Vein endothelial cell (primary cell): ENCODE measurements around the gene TMEM87A. TPM values are rescaled to one million over a fixed set of nuclear protein-coding genes. Genes with fewer than 3 reads are reported as not detected.

Experiments
- small RNA-seq: library from RNA; depleted of rRNA; stranded (forward); fragments of <200 nt; gene quantifications from one replicate; pipeline ENCODE3, GENCODE V24; 2012
- total RNA-seq: library from RNA; depleted of rRNA; stranded (reverse); fragments of >200 nt; gene quantifications from 2 replicates; pipeline ENCODE4 v1.2.3, GENCODE V29; 2012

Gene TMEM87A, protein sequence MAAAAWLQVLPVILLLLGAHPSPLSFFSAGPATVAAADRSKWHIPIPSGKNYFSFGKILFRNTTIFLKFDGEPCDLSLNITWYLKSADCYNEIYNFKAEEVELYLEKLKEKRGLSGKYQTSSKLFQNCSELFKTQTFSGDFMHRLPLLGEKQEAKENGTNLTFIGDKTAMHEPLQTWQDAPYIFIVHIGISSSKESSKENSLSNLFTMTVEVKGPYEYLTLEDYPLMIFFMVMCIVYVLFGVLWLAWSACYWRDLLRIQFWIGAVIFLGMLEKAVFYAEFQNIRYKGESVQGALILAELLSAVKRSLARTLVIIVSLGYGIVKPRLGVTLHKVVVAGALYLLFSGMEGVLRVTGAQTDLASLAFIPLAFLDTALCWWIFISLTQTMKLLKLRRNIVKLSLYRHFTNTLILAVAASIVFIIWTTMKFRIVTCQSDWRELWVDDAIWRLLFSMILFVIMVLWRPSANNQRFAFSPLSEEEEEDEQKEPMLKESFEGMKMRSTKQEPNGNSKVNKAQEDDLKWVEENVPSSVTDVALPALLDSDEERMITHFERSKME
- total RNA-seq = 57.2 and 57.4 TPM in 2 replicates

DNA sequence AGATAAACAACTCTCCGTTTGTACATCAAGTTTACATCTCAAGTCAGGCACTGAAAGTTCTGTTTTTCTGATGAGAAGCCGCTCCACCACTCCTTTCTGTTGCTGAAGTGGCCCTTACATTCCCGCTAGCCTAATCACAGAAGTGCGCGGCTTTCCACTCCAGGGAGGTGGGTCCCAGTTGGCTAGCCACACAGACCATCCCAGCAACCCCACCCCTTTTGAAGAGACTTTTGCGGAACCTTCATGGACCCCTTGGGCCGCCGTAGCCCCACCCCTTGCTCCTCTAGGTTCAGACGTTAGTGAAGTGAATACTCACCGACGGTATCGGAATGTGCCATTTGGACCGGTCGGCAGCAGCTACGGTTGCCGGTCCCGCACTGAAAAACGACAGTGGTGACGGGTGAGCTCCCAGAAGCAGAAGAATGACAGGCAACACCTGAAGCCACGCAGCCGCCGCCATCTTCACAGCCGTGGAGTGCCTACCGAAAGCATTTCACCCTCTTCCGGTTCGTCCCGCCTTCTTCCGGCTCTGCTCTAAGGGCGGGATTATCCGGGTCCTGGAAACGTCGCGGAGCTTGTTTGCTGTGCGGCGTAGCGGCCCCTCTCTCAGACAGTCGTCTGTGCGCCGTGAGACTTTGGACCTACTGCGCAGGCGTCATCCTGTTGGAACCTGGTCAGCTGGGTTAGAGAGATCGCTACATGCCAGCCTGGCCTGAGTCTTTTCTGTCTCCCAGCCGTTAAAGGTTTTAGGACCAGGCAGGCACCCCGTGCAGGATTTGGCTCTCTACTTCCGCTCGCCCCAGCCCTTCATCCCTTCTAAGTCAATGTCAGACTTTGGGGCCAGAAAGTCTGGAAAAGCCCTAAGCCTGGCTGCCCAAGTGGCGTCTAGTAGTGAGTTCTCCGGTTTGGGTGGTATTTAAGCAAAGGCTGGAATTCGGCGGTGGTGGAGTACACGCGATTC, at the start of gene TMEM87A, which contains the start of gene GANC:
Gene TMEM87A, minus strand, starts transcription at position 495 of the 961 bp plus-strand sequence. Its CDS starts 35 bp downstream, at position 460.
Gene GANC, plus strand, starts transcription at position 263 of the 961 bp plus-strand sequence. CDS start 1,281 bp downstream, outside the sequence.

DNA sequence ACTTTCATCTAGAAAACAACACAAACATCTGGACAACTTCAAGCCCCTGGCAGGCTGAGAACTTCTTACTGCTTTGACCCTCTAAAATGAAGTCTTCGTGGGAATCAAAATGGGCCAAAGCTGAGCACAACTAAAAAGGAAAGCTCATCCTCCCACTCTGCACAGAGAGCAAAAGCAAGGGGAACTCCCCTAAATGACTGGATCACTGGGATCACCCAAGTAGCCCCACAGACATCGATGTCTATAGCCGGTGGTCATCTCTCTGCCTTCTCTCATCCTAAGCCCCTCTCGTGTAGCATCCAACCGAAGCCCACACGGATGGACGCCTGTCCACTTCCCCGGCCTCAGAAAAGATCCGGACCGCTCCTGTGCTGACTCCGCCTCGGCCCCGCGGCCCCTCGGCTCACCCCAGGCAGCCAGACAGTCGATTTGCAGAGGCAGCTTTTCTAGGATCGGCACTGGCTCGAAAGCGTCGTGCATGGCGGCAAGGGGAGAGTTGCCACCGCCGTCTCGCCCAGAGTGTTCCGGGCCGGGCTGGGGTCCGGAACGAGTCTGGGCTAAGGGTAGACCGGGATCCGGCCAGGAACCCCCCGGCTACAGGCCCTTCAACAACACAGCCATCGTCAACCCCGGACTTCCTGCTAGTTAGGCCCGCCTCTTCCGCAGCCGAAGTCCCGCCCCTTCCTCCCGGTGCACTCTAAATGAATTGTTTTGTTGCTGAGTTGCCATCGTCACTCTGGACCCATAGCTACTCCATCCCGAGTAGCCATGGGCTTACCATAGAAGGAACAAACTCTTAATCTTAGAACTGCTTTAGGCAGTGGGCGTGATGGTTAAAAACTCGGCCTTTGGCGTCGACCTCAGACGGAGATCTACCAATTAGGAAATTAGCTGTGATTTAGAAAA, 65.3 kb downstream of the TMEM87A start, which contains the start of gene VPS39:
Gene VPS39, minus strand, starts transcription at position 631 of the 906 bp plus-strand sequence. Its CDS starts 151 bp downstream, at position 480.

Small RNA genes within 50 kb of the gene (small RNA-seq; reads per million reads assigned to genes)
- gene MIR627 = 2.6 reads per million, percentile 85 among the genes with 10 or more reads in this experiment

Other genes starting within 250 kb of the TMEM87A start
- not detected in 2 replicates for gene PLA2G4D, start 178.9 kb downstream of the TMEM87A start, total RNA-seq
- not detected in 2 replicates for gene PLA2G4F, start 116.8 kb downstream of the TMEM87A start, total RNA-seq
- gene VPS39, start 65.1 kb downstream of the TMEM87A start, total RNA-seq = 51.6 and 52.3 TPM in 2 replicates
- gene GANC, start 232 bp downstream of the TMEM87A start, total RNA-seq = 12.1 and 15.2 TPM in 2 replicates
- gene CAPN3, start 86.1 kb upstream of the TMEM87A start, total RNA-seq = 0.33 and 0.96 TPM in 2 replicates
- 58.6 and 65.7 TPM in 2 replicates for gene ZNF106, start 217.7 kb upstream of the TMEM87A start, total RNA-seq
- 170 and 193 TPM in 2 replicates for gene SNAP23, start 222.2 kb upstream of the TMEM87A start, total RNA-seq